Measurements from ENCODE around the gene RAMP2.
A peak's percentile ranks its signal among the peaks of the same experiment; 100 is the strongest.
"Not testable (repeated sequence)": the region's sequence is repeated elsewhere in the genome, so short reads cannot be mapped to it uniquely, and the experiment has no call there.

Gene RAMP2

GRCh38 chr17:42754782-42755181, 6.2 kb upstream of the RAMP2 start:
- no peak for DNase-seq (ENCODE audit: low read depth)
- no peak for TF ChIP-seq CTCF (IDR thresholded peaks at IDR 0.05; ENCODE audit: insufficient read depth, low read depth, low read length, missing control alignments)
- no peak overlapping the region for H3K4me3 ChIP-seq (ENCODE audit: low read depth, low read length)

- no peak for TF ChIP-seq CTCF (IDR thresholded peaks at IDR 0.05; ENCODE audit: insufficient read depth, low read depth, low read length, missing control alignments)
- DNase-seq (ENCODE audit: low read depth) = peak; percentile 62
- no peak overlapping the region for H3K4me3 ChIP-seq (ENCODE audit: low read depth, low read length)
Measured at GRCh38 chr17:42759982-42760651, 910 bp upstream of the RAMP2 start.

- DNase-seq (ENCODE audit: low read depth) = no peak
- no peak for TF ChIP-seq CTCF (IDR thresholded peaks at IDR 0.05; ENCODE audit: insufficient read depth, low read depth, low read length, missing control alignments)
- no peak overlapping the region; the same call in 1 of the 2 replicates for H3K4me3 ChIP-seq (ENCODE audit: low read depth, low read length)
Measured at GRCh38 chr17:42761638-42762037, 611 bp downstream of the RAMP2 start.

GRCh38 chr17:42766124-42766523, 5.1 kb downstream of the RAMP2 start:
- no peak for TF ChIP-seq CTCF (IDR thresholded peaks at IDR 0.05; ENCODE audit: insufficient read depth, low read depth, low read length, missing control alignments)
- H3K4me3 ChIP-seq (ENCODE audit: low read depth, low read length) = no peak overlapping the region
- DNase-seq (ENCODE audit: low read depth) = no peak

GRCh38 chr17:42767512-42767911, 6.5 kb downstream of the RAMP2 start:
- no peak for DNase-seq (ENCODE audit: low read depth)
- no peak overlapping the region for H3K4me3 ChIP-seq (ENCODE audit: low read depth, low read length)
- no peak for TF ChIP-seq CTCF (IDR thresholded peaks at IDR 0.05; ENCODE audit: insufficient read depth, low read depth, low read length, missing control alignments)

- DNase-seq (ENCODE audit: low read depth) = not testable (repeated sequence)
Measured at GRCh38 chr17:42768006-42768405, 7.0 kb downstream of the RAMP2 start.

GRCh38 chr17:42769964-42770363, 8.9 kb downstream of the RAMP2 start:
- not testable (repeated sequence) for DNase-seq (ENCODE audit: low read depth); H3K4me3 ChIP-seq (ENCODE audit: low read depth, low read length)

More at GRCh38 chr17:42768006-42768405, 7.0 kb downstream of the RAMP2 start:
- H3K4me3 ChIP-seq (ENCODE audit: low read depth, low read length) = not testable (repeated sequence)

GRCh38 chr17:42772945-42773289, 11.9 kb downstream of the RAMP2 start:
- DNase-seq (ENCODE audit: low read depth) = no peak

More at GRCh38 chr17:42772945-42773289, 11.9 kb downstream of the RAMP2 start:
- no peak for TF ChIP-seq CTCF (IDR thresholded peaks at IDR 0.05; ENCODE audit: insufficient read depth, low read depth, low read length, missing control alignments)
- peak overlapping the region; percentile 90 for H3K4me3 ChIP-seq (ENCODE audit: low read depth, low read length)
